Gastrocnemius medialis (tissue), 4 donors: ENCODE results near the gene EP400. TPM values are rescaled to one million over a fixed set of nuclear protein-coding genes. Genes with fewer than 3 reads are reported as not detected.

Source experiments
- ATAC-seq, 2 donors: fragments of 150-250 bp; one replicate each; pipeline ENCODE4 v1.9.1; 2016
- DNase-seq, 2 donors: peaks; one replicate each; pipeline ENCODE4 v3.0.0-alpha.2; 2019
- H3K27ac ChIP-seq, 4 donors: fragments of 200-600 bp; sonication (generic); 1 replicate in 1 of 4; 2 replicates in 3 of 4; pipeline ENCODE4 v1.5.1; 2016 to 2018; ENCODE audit warnings: mild to moderate bottlenecking in 2 of 4, moderate library complexity in 1 of 4
- H3K27me3 ChIP-seq, 3 donors: fragments of 200-600 bp; sonication (generic) in 2 of 3; 1 replicate in 1 of 3; 2 replicates in 2 of 3; pipeline versions ENCODE4 v1.5.1 to v1.6.0; 2016 to 2019; ENCODE audit warnings: mild to moderate bottlenecking in 1 of 3, moderate library complexity in 1 of 3
- H3K36me3 ChIP-seq, 2 donors: fragments of 200-600 bp; sonication (generic) in 1 of 2; one replicate each; pipeline ENCODE4 v1.5.1; 2017 to 2018
- H3K4me1 ChIP-seq, 2 donors: fragments of 200-600 bp; sonication (generic) in 1 of 2; one replicate each; pipeline ENCODE4 v1.5.1; 2016 to 2017; ENCODE audit warnings: mild to moderate bottlenecking in 2 of 2
- H3K4me3 ChIP-seq, 4 donors: fragments of 200-600 bp; sonication (generic) in 3 of 4; 1 replicate in 1 of 4; 2 replicates in 3 of 4; pipeline ENCODE4 v1.5.1; 2016 to 2019; ENCODE audit warnings: mild to moderate bottlenecking in 2 of 4
- H3K9me3 ChIP-seq, 3 donors: fragments of 200-600 bp; sonication (generic) in 2 of 3; 1 replicate in 1 of 3; 2 replicates in 2 of 3; pipeline ENCODE4 v1.5.1; 2016 to 2019
- POLR2A ChIP-seq, 2 donors: fragments of 450-650 bp; IDR thresholded peaks; one replicate each; pipeline ENCODE4 v1.6.1; 2017; ENCODE audit warnings: antibody characterized with exemption in 2 of 2, mild to moderate bottlenecking in 2 of 2, moderate library complexity in 2 of 2
- in situ Hi-C, 4 donors: fragments of 200-750 bp; cut with MboI; loops; one replicate each; pipeline versions ENCODE4 v1.15.0 to v1.8.0; 2017; ENCODE audit warnings: low sequenced_read_pairs in 4 of 4
- intact Hi-C: fragments of 100-400 bp; cut with DNase I; formaldehyde crosslinking; loops from one replicate; pipeline ENCODE4 v1.15.1; 2023; ENCODE audit warnings: low total_unique reads
- total RNA-seq, 4 donors: library from RNA; depleted of rRNA; stranded (reverse); fragments of >200 nt; gene quantifications; one replicate each; pipeline versions ENCODE4 v1.1.0 to v1.2.3, GENCODE V29; 2016
- TF ChIP-seq, protein P1 (sequence below), 5 experiments: fragments of 450-650 bp in 3 of 5; fragments of 200-600 bp in 2 of 5; sonication (generic) in 2 of 5; IDR thresholded peaks in 4 of 5; conservative IDR thresholded peaks in 1 of 5; 1 replicate in 4 of 5; 2 replicates in 1 of 5; pipeline ENCODE4 v1.5.1; 2016 to 2019; ENCODE audit warnings: antibody characterized with exemption in 5 of 5, mild to moderate bottlenecking in 3 of 5, moderate library complexity in 3 of 5

The EP400 gene
- total RNA-seq, 4 donors from 2014 or later: 11.9 to 17.4 (median 15.0) TPM

DNA sequence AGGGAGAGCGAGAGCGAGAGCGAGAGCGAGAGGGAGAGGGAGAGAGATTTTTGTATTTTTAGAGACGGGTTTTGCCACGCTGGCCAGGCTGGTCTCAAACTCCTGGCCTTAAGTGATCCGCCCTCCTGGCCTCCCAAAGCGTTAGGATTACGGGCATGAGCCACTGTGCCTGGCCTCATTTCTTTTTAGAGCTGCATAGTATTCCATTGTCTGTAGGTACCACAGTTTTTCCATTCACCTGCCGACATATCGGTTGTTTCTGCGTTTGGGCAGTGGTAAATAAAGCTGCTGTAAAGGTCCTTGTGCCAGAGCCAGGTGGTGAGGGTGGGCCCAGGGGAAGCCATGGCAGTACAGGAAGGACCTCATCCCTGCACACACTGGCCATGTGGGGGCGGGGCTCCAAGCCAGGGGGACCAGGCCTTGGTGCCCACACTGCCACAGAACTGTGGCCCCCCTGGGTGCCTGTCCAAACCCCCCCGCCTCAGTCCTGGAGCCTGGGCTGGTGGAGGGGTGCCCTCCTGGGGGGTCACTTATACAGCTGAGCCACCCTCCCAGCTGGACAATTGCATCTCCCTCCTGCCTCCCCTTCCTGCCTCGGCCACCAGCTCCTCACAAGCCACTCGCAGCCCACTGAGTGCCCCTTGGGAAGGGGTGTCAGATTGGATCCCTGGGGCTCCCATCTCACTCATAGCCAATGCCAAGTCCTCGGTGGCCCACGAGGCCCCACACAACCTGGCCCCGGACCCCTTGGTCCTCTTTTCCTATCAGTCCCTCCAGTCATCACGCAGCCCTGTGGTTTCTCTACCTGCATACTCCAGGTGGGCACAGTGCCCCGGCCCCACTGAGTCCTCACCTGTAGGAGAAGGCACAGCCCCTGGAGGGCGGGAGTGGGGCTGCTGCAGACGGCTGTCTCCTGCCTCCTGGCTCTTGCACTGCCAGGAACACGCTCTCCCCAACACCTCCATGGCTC, 22.3 kb upstream of the EP400 start:
- in situ Hi-C loops: no loop called here
- DNase-seq: no peak
- Histone ChIP-seq H3K36me3 (peaks cover 0 to 12% of the 10 kb centered on the region in 2 donors), H3K27ac (no peak overlapping the region), H3K4me3 (no peak overlapping the region), H3K4me1 (peaks cover 10 to 11% of the 10 kb centered on the region in 2 donors), H3K9me3 (no peaks in the 10 kb centered on the region), H3K27me3 (no peaks in the 10 kb centered on the region)
- intact Hi-C loops: loop anchor here (10.0 kb wide), 1 partner anchor 217 kb away; the partner anchor contains the start of genes DDX51 and NOC4L
- no peak for ATAC-seq
- TF ChIP-seq, protein P1, sequence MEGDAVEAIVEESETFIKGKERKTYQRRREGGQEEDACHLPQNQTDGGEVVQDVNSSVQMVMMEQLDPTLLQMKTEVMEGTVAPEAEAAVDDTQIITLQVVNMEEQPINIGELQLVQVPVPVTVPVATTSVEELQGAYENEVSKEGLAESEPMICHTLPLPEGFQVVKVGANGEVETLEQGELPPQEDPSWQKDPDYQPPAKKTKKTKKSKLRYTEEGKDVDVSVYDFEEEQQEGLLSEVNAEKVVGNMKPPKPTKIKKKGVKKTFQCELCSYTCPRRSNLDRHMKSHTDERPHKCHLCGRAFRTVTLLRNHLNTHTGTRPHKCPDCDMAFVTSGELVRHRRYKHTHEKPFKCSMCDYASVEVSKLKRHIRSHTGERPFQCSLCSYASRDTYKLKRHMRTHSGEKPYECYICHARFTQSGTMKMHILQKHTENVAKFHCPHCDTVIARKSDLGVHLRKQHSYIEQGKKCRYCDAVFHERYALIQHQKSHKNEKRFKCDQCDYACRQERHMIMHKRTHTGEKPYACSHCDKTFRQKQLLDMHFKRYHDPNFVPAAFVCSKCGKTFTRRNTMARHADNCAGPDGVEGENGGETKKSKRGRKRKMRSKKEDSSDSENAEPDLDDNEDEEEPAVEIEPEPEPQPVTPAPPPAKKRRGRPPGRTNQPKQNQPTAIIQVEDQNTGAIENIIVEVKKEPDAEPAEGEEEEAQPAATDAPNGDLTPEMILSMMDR (IDR thresholded peaks at IDR 0.05 in 4 of 5, conservative IDR thresholded peaks at IDR 0.05 in 1 of 5): no peak
- no peak for TF ChIP-seq POLR2A (IDR thresholded peaks at IDR 0.05)

DNA sequence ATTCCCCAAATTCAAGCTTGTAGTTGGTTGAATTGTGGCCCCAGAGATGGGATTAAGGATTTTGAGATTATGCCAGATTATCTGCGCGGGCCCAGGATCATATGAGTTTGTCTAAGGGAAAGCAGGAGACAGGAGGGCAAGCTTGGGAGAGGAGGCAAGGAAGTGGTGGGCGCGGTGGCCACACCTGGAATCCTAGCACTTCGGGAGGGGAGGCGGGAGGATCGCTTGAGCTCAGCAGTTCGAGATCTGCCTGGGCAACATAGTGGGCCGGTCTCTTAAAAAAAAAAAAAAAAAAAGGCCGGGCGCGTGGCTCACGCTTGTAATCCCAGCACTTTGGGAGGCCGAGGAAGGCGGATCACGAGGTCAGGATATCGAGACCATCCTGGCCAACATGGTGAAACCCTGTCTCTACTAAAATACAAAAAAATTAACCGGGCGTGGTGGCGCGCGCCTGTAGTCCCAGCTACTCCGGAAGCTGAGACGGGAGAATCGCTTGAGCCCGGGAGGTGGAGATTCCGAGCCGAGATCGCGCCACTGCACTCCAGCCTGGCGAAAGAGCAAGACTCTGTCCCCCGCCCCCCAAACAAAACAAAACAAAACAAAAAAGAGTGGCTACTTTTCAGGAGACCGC, 21.5 kb upstream of the EP400 start:
- no peak for DNase-seq
- H3K4me1 ChIP-seq: peaks cover 10 to 11% of the 10 kb centered on the region in 2 donors
- intact Hi-C loops (loop anchor here (10.0 kb wide), 1 partner anchor 217 kb away; the partner anchor contains the start of genes DDX51 and NOC4L), in situ Hi-C loops (no loop called here)
- ATAC-seq: peak; percentile 6 to 12
- peak overlapping the region; percentile 76 to 100 (median 94) for H3K4me3 ChIP-seq
- H3K36me3 ChIP-seq: peaks cover 0 to 15% of the 10 kb centered on the region in 2 donors
- H3K27me3 ChIP-seq: no peaks in the 10 kb centered on the region
- peak overlapping the region; percentile 80 to 93 (median 92) for H3K27ac ChIP-seq
- no peak for TF ChIP-seq POLR2A (IDR thresholded peaks at IDR 0.05)
- TF ChIP-seq, protein P1 (IDR thresholded peaks at IDR 0.05 in 4 of 5, conservative IDR thresholded peaks at IDR 0.05 in 1 of 5): no peak
- H3K9me3 ChIP-seq: no peaks in the 10 kb centered on the region

DNA sequence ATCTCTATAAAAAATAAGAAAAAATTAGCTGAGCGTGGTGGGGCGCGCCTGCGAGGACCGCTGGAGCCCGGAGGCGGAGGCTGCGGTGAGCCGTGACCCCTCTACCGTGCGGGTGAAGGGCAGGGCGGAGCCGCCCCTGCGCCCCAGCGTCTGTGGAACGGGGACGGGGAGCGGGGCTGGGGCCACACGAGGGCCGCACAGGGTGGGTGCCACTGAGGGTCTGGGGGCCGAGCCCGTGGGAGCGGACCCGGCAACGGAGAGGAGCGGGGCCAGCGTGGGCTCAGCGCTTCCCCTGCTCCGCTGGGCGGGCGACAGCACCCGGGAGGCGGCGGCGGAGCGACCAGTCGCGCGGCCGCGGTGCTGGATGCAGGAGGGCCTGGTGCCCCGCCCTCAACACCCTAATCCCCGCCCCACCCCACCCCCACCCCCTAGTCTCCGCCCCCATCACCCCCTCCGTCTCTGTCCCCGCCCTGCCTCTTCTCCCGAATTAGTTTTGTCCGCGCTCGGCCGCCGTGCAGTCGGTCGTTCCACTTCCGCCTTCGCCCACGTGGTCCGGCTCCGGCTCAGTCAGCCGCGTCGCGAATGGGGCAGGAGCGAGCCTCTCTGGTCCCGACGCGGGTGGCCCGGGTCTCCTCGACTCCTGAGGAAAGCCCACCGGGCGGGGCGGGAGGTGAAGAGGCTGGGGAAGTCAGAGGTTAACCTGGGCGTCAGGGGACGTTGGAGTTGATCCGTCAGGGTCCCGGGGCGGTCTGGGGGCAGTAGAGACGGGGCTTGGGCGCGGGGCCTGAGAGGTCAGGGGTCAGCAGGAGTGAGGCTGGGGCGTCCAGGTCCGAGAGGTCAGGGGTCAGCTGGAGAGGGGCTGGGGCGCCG, 20.8 kb upstream of the EP400 start, which contains the start of gene PUS1:
Gene PUS1 (plus strand): TSS at position 566 of the 870 bp plus-strand sequence. CDS start 447 bp downstream, outside the sequence.
- Histone ChIP-seq H3K27me3 (no peaks in the 10 kb centered on the region), H3K9me3 (no peaks in the 10 kb centered on the region), H3K4me3 (peak within 1 kb of the TSS; percentile 93 to 100 (median 96)), H3K4me1 (peaks cover 10 to 11% of the 10 kb centered on the region in 2 donors), H3K36me3 (peaks cover 0 to 23% of the 10 kb centered on the region in 2 donors), H3K27ac (peak within 1 kb of the TSS; percentile 80 to 93 (median 92))
- peak; percentile 66 to 80 for TF ChIP-seq POLR2A (IDR thresholded peaks at IDR 0.05)
- TF ChIP-seq, protein P1 (IDR thresholded peaks at IDR 0.05 in 4 of 5, conservative IDR thresholded peaks at IDR 0.05 in 1 of 5): no peak
- DNase-seq (peak; percentile 92 to 94), ATAC-seq (peak; percentile 85 to 89)
- intact Hi-C loops: loop anchor here (1.0 to 10.0 kb wide), 3 partner anchors 20 to 216 kb away; partner anchors contain the start of genes DDX51, EP400 and NOC4L
- in situ Hi-C loops: no loop called here
